ENCODE measurements around the gene LZTR1. TPM values are rescaled to one million over a fixed set of nuclear protein-coding genes. Genes with fewer than 3 reads are reported as not detected.
"Not testable (repeated sequence)": the region's sequence is repeated elsewhere in the genome, so short reads cannot be mapped to it uniquely, and the experiment has no call there.

LZTR1 gene
- total and polyA plus RNA-seq, 2 donors from 2014 or later = 24.3 to 66.4 TPM

GRCh38 chr22:20970939-20971657 is 11.0 kb upstream of the LZTR1 start:
- H3K27me3 ChIP-seq (ENCODE audit: control insufficient read depth, insufficient read depth, low read length) = no peaks in the 10 kb centered on the region
- DNase-seq (no peak), FAIRE-seq (no peak)
- no peak overlapping the region for H3K9ac ChIP-seq (ENCODE audit: low read length in 3 of 3)
- intact Hi-C loops (cut with DNase I) = no loop called here
- no peaks in the 10 kb centered on the region for H3K9me3 ChIP-seq (ENCODE audit: control insufficient read depth in 2 of 3, insufficient read depth in 1 of 3, low read length in 3 of 3)
- no peaks in the 10 kb centered on the region for H3K36me3 ChIP-seq (ENCODE audit: control insufficient read depth in 2 of 3, insufficient read depth in 3 of 3, low read length in 3 of 3)
- no peak overlapping the region for H3K4me3 ChIP-seq (ENCODE audit: low read length in 3 of 3)
- H3K27ac ChIP-seq (ENCODE audit: low read depth in 2 of 2, low read length in 2 of 2) = no peak overlapping the region
- TF ChIP-seq CTCF (IDR thresholded peaks at IDR 0.05; ENCODE audit: borderline replicate concordance, extremely low read depth, insufficient read depth) = no peak
- no peaks in the 10 kb centered on the region for H3K4me1 ChIP-seq (ENCODE audit: control insufficient read depth in 2 of 3, insufficient read depth in 2 of 3, low read depth in 1 of 3, low read length in 3 of 3)

- H3K36me3 ChIP-seq (ENCODE audit: control insufficient read depth in 2 of 3, insufficient read depth in 3 of 3, low read length in 3 of 3); FAIRE-seq; intact Hi-C loops (cut with DNase I); H3K9ac ChIP-seq (ENCODE audit: low read length in 3 of 3); H3K4me1 ChIP-seq (ENCODE audit: control insufficient read depth in 2 of 3, insufficient read depth in 2 of 3, low read depth in 1 of 3, low read length in 3 of 3); H3K27me3 ChIP-seq (ENCODE audit: control insufficient read depth, insufficient read depth, low read length); H3K9me3 ChIP-seq (ENCODE audit: control insufficient read depth in 2 of 3, insufficient read depth in 1 of 3, low read length in 3 of 3); DNase-seq; H3K27ac ChIP-seq (ENCODE audit: low read depth in 2 of 2, low read length in 2 of 2); H3K4me3 ChIP-seq (ENCODE audit: low read length in 3 of 3): not testable (repeated sequence)
Measured at GRCh38 chr22:20972014-20972694, 9.9 kb upstream of the LZTR1 start.

GRCh38 chr22:20972933-20973577 is 9.0 kb upstream of the LZTR1 start:
- Histone ChIP-seq H3K4me3 (ENCODE audit: low read length in 3 of 3) (no peak overlapping the region), H3K27ac (ENCODE audit: low read depth in 2 of 2, low read length in 2 of 2) (no peak overlapping the region), H3K36me3 (ENCODE audit: control insufficient read depth in 2 of 3, insufficient read depth in 3 of 3, low read length in 3 of 3) (no peaks in the 10 kb centered on the region), H3K9ac (ENCODE audit: low read length in 3 of 3) (no peak overlapping the region), H3K4me1 (ENCODE audit: control insufficient read depth in 2 of 3, insufficient read depth in 2 of 3, low read depth in 1 of 3, low read length in 3 of 3) (no peaks in the 10 kb centered on the region), H3K27me3 (ENCODE audit: control insufficient read depth, insufficient read depth, low read length) (no peaks in the 10 kb centered on the region), H3K9me3 (ENCODE audit: control insufficient read depth in 2 of 3, insufficient read depth in 1 of 3, low read length in 3 of 3) (no peaks in the 10 kb centered on the region)
- no peak for DNase-seq
- FAIRE-seq = no peak
- intact Hi-C loops (cut with DNase I) = no loop called here
- TF ChIP-seq CTCF (IDR thresholded peaks at IDR 0.05; ENCODE audit: borderline replicate concordance, extremely low read depth, insufficient read depth) = no peak

GRCh38 chr22:20973634-20974286 is 8.3 kb upstream of the LZTR1 start:
- no peaks in the 10 kb centered on the region for H3K27me3 ChIP-seq (ENCODE audit: control insufficient read depth, insufficient read depth, low read length)
- peak in 1 of 5 donors; percentile 68 for DNase-seq
- H3K4me1 ChIP-seq (ENCODE audit: control insufficient read depth in 2 of 3, insufficient read depth in 2 of 3, low read depth in 1 of 3, low read length in 3 of 3) = no peaks in the 10 kb centered on the region
- H3K27ac ChIP-seq (ENCODE audit: low read depth in 2 of 2, low read length in 2 of 2) = no peak overlapping the region
- no peaks in the 10 kb centered on the region for H3K36me3 ChIP-seq (ENCODE audit: control insufficient read depth in 2 of 3, insufficient read depth in 3 of 3, low read length in 3 of 3)
- TF ChIP-seq CTCF (IDR thresholded peaks at IDR 0.05; ENCODE audit: borderline replicate concordance, extremely low read depth, insufficient read depth) = no peak
- intact Hi-C loops (cut with DNase I) = no loop called here
- no peak overlapping the region for H3K4me3 ChIP-seq (ENCODE audit: low read length in 3 of 3)
- H3K9me3 ChIP-seq (ENCODE audit: control insufficient read depth in 2 of 3, insufficient read depth in 1 of 3, low read length in 3 of 3) = no peaks in the 10 kb centered on the region
- no peak for FAIRE-seq
- no peak overlapping the region for H3K9ac ChIP-seq (ENCODE audit: low read length in 3 of 3)

All from kidney (tissue), 14 donors.